Mesothelial cell of epicardium (in vitro differentiated cells): ENCODE results near the gene SPEN. TPM values are rescaled to one million over a fixed set of nuclear protein-coding genes. Genes with fewer than 3 reads are reported as not detected.

Source experiments
- DNase-seq, 2 experiments: peaks; one replicate each; pipeline ENCODE4 v3.0.0; 2021; ENCODE audit warnings: low spot score in 2 of 2; ENCODE audit not compliant: unreplicated experiment in 2 of 2
- H3K27ac Mint-ChIP-seq: 2 replicates; pipeline ENCODE4 v1.8.0; 2021; ENCODE audit warnings: mixed read lengths
- H3K27me3 Mint-ChIP-seq: 2 replicates; pipeline ENCODE4 v1.8.0; 2021; ENCODE audit warnings: low read depth, mixed read lengths
- H3K36me3 Mint-ChIP-seq: 2 replicates; pipeline ENCODE4 v1.8.0; 2021; ENCODE audit warnings: mixed read lengths
- H3K4me1 Mint-ChIP-seq: 2 replicates; pipeline ENCODE4 v1.8.0; 2021; ENCODE audit warnings: mixed read lengths
- H3K4me3 Mint-ChIP-seq: 2 replicates; pipeline ENCODE4 v1.8.0; 2021; ENCODE audit warnings: mild to moderate bottlenecking, moderate library complexity, mixed read lengths
- H3K9me3 Mint-ChIP-seq: 2 replicates; pipeline ENCODE4 v1.8.0; 2021; ENCODE audit warnings: mixed read lengths
- total RNA-seq: library from RNA; stranded (reverse); gene quantifications from 3 replicates; pipeline ENCODE4 v1.2.1, GENCODE V29; 2021
- TF ChIP-seq, protein P1 (sequence below): fragments of 200-600 bp; sonication (generic); IDR thresholded peaks from one replicate; pipeline ENCODE4 v1.5.0; 2021; ENCODE audit warnings: antibody characterized with exemption; ENCODE audit not compliant: unreplicated experiment

The SPEN gene
- total RNA-seq, 1 donor from 2014 or later: 88.0 TPM

DNA sequence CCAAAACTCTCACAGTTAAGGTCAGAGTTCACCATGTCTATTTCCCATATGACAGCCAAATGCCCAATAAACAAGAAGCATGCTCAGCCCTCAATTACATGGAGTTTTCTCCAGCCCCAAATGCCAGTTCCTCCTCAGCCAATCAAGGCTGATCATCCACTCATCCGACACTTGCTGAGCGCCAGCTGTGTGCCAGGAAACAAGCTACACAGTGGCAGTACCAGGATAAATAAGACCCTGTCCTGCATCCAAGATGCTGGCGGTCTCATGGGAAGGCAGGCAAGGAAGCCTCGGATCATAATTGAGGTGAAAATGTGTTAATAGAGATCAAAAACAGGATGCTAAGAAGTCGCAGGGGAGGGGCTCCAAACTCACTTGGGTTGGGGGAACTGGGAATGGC, 120.7 kb downstream of the SPEN start:
- H3K27me3 Mint-ChIP-seq: no peaks in the 10 kb centered on the region
- no peak overlapping the region for H3K4me3 Mint-ChIP-seq
- TF ChIP-seq, protein P1, sequence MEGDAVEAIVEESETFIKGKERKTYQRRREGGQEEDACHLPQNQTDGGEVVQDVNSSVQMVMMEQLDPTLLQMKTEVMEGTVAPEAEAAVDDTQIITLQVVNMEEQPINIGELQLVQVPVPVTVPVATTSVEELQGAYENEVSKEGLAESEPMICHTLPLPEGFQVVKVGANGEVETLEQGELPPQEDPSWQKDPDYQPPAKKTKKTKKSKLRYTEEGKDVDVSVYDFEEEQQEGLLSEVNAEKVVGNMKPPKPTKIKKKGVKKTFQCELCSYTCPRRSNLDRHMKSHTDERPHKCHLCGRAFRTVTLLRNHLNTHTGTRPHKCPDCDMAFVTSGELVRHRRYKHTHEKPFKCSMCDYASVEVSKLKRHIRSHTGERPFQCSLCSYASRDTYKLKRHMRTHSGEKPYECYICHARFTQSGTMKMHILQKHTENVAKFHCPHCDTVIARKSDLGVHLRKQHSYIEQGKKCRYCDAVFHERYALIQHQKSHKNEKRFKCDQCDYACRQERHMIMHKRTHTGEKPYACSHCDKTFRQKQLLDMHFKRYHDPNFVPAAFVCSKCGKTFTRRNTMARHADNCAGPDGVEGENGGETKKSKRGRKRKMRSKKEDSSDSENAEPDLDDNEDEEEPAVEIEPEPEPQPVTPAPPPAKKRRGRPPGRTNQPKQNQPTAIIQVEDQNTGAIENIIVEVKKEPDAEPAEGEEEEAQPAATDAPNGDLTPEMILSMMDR: no peak
- no peak for DNase-seq
- H3K27ac Mint-ChIP-seq: no peak overlapping the region
- H3K36me3 Mint-ChIP-seq: peaks cover 46% of the 10 kb centered on the region
- H3K4me1 Mint-ChIP-seq: no peaks in the 10 kb centered on the region
- H3K9me3 Mint-ChIP-seq: peaks cover 7% of the 10 kb centered on the region

GRCh38 chr1:15969321-15969880, 121.9 kb downstream of the SPEN start:
- no peaks in the 10 kb centered on the region for H3K4me1 Mint-ChIP-seq
- H3K9me3 Mint-ChIP-seq: peaks cover 7% of the 10 kb centered on the region
- no peaks in the 10 kb centered on the region for H3K27me3 Mint-ChIP-seq
- TF ChIP-seq, protein P1: no peak
- peaks cover 51% of the 10 kb centered on the region for H3K36me3 Mint-ChIP-seq
- H3K27ac Mint-ChIP-seq: no peak overlapping the region
- no peak for DNase-seq
- no peak overlapping the region for H3K4me3 Mint-ChIP-seq

DNA sequence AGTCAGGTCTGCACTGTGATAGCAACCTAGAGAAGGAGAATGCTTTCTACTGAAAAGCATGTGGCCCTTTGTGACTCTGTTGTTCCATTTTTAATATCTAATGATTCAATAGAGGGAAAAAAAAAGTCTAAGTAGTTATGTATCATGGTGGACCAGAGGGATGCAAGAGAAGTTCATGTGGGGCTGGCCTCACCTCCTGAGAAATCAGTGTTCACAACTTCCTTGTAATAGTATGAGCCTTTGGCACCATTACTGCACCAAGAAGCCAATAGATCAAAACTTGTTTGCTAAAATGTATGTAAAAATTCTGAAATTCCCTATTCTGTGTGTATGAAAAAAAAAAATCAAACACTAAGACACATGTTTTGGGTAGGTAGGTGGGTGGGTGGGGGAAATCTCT, 123.4 kb downstream of the SPEN start:
- Mint-ChIP-seq H3K36me3 (peaks cover 45% of the 10 kb centered on the region), H3K27ac (no peak overlapping the region)

GRCh38 chr1:15972409-15972808, 124.9 kb downstream of the SPEN start:
- H3K27me3 Mint-ChIP-seq: no peaks in the 10 kb centered on the region
- H3K4me1 Mint-ChIP-seq: peaks cover 13% of the 10 kb centered on the region
- H3K9me3 Mint-ChIP-seq: peaks cover 10% of the 10 kb centered on the region
- no peak overlapping the region for H3K27ac Mint-ChIP-seq
- H3K4me3 Mint-ChIP-seq: no peak overlapping the region
- TF ChIP-seq, protein P1: no peak
- H3K36me3 Mint-ChIP-seq: peaks cover 42% of the 10 kb centered on the region
- DNase-seq: no peak

More for the DNA sequence above, 123.4 kb downstream of the SPEN start:
- peaks cover 8% of the 10 kb centered on the region for H3K4me1 Mint-ChIP-seq
- H3K4me3 Mint-ChIP-seq: no peak overlapping the region
- no peak for DNase-seq
- peaks cover 7% of the 10 kb centered on the region for H3K9me3 Mint-ChIP-seq
- TF ChIP-seq, protein P1: no peak
- no peaks in the 10 kb centered on the region for H3K27me3 Mint-ChIP-seq

DNA sequence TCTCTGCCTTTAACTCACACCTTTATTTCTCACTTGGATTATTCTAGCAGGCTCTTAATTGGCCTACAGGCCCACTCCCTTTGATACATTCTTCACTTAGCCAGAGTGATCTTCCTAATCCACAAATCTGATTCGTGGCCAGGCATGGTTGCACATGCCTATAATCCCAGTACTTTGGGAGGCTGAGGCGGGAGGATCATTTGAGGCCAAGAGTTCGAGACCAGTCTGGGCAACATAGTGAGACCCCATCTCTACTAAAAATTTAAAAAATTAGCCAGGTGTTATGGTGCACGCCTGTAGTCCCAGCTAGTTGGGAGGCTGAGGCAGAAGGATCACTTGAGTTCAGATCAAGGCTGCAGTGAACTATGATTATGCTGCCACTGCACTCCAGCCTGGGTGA, 126.3 kb downstream of the SPEN start:
- no peaks in the 10 kb centered on the region for H3K27me3 Mint-ChIP-seq
- H3K27ac Mint-ChIP-seq: no peak overlapping the region
- TF ChIP-seq, protein P1: no peak
- H3K9me3 Mint-ChIP-seq: peaks cover 15% of the 10 kb centered on the region
- no peak overlapping the region for H3K4me3 Mint-ChIP-seq
- peaks cover 13% of the 10 kb centered on the region for H3K4me1 Mint-ChIP-seq
- H3K36me3 Mint-ChIP-seq: peaks cover 31% of the 10 kb centered on the region
- no peak for DNase-seq

GRCh38 chr1:15974855-15975254, 127.3 kb downstream of the SPEN start:
- peaks cover 24% of the 10 kb centered on the region for H3K36me3 Mint-ChIP-seq
- H3K27ac Mint-ChIP-seq: peak overlapping the region; percentile 86
- H3K4me3 Mint-ChIP-seq: peak overlapping the region; percentile 87
- H3K4me1 Mint-ChIP-seq: peaks cover 13% of the 10 kb centered on the region
- TF ChIP-seq, protein P1: no peak
- peaks cover 11% of the 10 kb centered on the region for H3K9me3 Mint-ChIP-seq
- no peaks in the 10 kb centered on the region for H3K27me3 Mint-ChIP-seq
- no peak for DNase-seq
